ENCODE results near the gene OTX1.
A peak's percentile ranks its signal among the peaks of the same experiment; 100 is the strongest.

The OTX1 gene

GRCh38 chr2:63059793-63060471, 9.3 kb downstream of the OTX1 start:
- peak; percentile 82 for DNase-seq (ENCODE audit: low read depth)
- TF ChIP-seq MYC (IDR thresholded peaks at IDR 0.05; ENCODE audit: low read depth, low read length) (no peak), CTCF (IDR thresholded peaks at IDR 0.05; ENCODE audit: low read depth, low read length) (no peak), POLR2A (IDR thresholded peaks at IDR 0.05; ENCODE audit: extremely low read depth, insufficient read length) (no peak), MAX (IDR thresholded peaks at IDR 0.05; ENCODE audit: low read depth, low read length) (no peak)
- H3K4me3 ChIP-seq (ENCODE audit: low read depth, low read length): peak overlapping the region; percentile 53

GRCh38 chr2:63060472-63060991, 9.9 kb downstream of the OTX1 start:
- peak overlapping the region; percentile 53 for H3K4me3 ChIP-seq (ENCODE audit: low read depth, low read length)
- TF ChIP-seq MAX (IDR thresholded peaks at IDR 0.05; ENCODE audit: low read depth, low read length) (no peak), CTCF (IDR thresholded peaks at IDR 0.05; ENCODE audit: low read depth, low read length) (no peak), MYC (IDR thresholded peaks at IDR 0.05; ENCODE audit: low read depth, low read length) (no peak), POLR2A (IDR thresholded peaks at IDR 0.05; ENCODE audit: extremely low read depth, insufficient read length) (no peak)
- no peak for DNase-seq (ENCODE audit: low read depth)

GRCh38 chr2:63064197-63064596, 13.6 kb downstream of the OTX1 start:
- no peak for DNase-seq (ENCODE audit: low read depth)
- H3K4me3 ChIP-seq (ENCODE audit: low read depth, low read length): no peak overlapping the region
- TF ChIP-seq CTCF (IDR thresholded peaks at IDR 0.05; ENCODE audit: low read depth, low read length): no peak
- TF ChIP-seq MYC (IDR thresholded peaks at IDR 0.05; ENCODE audit: low read depth, low read length): no peak
- TF ChIP-seq POLR2A (IDR thresholded peaks at IDR 0.05; ENCODE audit: extremely low read depth, insufficient read length): no peak
- no peak for TF ChIP-seq MAX (IDR thresholded peaks at IDR 0.05; ENCODE audit: low read depth, low read length)

GRCh38 chr2:63064661-63065060, 14.0 kb downstream of the OTX1 start:
- TF ChIP-seq CTCF (IDR thresholded peaks at IDR 0.05; ENCODE audit: low read depth, low read length): no peak
- TF ChIP-seq MYC (IDR thresholded peaks at IDR 0.05; ENCODE audit: low read depth, low read length): no peak
- no peak for TF ChIP-seq MAX (IDR thresholded peaks at IDR 0.05; ENCODE audit: low read depth, low read length)
- TF ChIP-seq POLR2A (IDR thresholded peaks at IDR 0.05; ENCODE audit: extremely low read depth, insufficient read length): no peak
- no peak overlapping the region for H3K4me3 ChIP-seq (ENCODE audit: low read depth, low read length)
- DNase-seq (ENCODE audit: low read depth): no peak

GRCh38 chr2:63066265-63066664, 15.6 kb downstream of the OTX1 start:
- TF ChIP-seq POLR2A (IDR thresholded peaks at IDR 0.05; ENCODE audit: extremely low read depth, insufficient read length) (no peak), CTCF (IDR thresholded peaks at IDR 0.05; ENCODE audit: low read depth, low read length) (no peak), MAX (IDR thresholded peaks at IDR 0.05; ENCODE audit: low read depth, low read length) (no peak), MYC (IDR thresholded peaks at IDR 0.05; ENCODE audit: low read depth, low read length) (no peak)
- DNase-seq (ENCODE audit: low read depth): no peak
- H3K4me3 ChIP-seq (ENCODE audit: low read depth, low read length): no peak overlapping the region
